ENCODE results near the gene EBF3. TPM values are rescaled to one million over a fixed set of nuclear protein-coding genes. Genes with fewer than 3 reads are reported as not detected.

Gene EBF3
- total RNA-seq, 1 donor from 2014 or later = 5.5 TPM

DNA sequence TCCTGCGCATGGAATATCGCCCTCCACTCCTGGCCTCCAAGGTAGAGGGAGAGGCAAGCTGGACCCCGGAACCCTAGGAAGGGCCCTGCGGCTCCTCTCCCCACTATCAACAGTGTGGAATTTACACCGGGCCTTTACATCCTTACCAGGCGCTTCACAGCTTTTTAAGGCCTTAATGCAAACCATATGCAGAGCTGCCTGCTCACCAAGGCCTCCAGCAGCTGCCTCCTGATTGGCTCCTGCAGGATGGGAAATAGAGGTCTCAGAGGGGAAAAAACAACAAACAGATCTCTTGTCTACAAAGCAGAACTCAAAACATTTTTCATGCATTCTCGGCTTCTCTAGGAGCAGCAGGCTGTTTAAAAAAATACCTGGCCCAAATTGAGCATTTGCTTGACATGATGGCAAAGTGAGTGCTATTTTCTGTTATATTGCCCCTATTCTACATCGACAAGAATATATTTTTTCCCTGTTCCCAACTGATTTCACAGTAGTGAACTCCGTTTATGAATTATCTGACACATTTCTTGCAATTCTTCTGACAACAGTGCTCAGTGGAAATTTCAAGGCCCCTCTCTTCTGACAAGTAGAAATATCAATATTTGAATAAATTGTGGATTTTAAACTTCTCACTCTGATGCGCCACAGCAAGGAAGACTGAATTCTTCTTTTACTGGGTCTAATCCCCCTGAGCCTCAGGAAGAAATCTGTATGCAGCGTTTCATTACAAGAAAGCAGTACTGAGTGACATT is 51.7 kb downstream of the EBF3 start:
- DNase-seq (ENCODE audit: low spot score) = no peak

DNA sequence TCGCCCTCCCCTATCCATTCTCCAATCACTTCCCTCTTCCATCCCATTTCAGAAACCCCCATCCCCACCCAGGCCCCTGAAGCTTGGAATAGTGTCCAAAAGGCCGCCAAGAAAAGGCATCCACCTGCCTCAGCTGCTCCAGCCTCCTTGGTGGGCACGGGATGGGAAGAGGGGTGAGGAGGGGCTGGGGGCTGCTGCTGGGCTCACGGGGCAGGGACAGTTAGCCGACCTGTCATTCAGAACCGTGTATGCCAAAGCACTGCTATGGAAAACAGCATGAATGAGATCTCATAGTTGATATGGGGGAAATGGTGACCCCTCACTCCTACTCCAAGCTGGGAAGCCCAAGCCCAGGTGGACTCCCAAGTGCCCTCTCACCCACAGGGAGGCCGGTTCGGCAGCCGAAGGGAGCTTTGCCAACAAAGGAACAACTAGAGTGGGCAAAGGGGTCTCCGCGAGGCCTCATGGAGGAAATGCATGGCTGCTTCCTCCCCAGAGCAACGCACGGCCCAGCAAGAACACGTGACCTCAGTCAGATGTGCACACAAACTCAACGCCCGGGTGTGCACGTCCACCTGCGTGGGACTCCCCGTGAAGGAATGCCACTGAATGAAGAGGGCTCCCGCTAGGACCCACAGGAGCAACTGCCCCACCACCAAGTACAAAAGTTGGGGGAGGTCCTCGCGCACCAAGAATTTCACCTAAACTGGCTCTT is 52.5 kb downstream of the EBF3 start:
- no peak for DNase-seq (ENCODE audit: low spot score)

DNA sequence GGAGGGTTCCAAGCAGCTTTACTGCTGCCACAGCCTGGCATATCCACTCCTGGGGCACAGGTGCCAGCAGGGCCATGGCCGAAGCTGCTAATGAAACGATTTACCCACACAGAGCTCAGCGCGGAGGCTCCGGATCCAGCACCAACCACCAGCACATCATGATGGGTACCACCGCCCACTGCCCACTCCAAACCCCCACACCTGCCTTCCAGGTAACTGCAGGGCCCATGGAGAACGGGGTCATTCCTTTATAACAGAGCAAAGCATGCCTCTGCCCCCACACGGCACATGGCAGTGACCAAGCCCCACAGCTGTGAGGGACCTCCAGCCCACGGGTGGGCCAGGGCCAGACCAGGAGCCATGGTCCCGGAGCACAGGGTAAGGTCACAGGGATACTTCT is 53.2 kb downstream of the EBF3 start:
- DNase-seq (ENCODE audit: low spot score) = no peak

DNA sequence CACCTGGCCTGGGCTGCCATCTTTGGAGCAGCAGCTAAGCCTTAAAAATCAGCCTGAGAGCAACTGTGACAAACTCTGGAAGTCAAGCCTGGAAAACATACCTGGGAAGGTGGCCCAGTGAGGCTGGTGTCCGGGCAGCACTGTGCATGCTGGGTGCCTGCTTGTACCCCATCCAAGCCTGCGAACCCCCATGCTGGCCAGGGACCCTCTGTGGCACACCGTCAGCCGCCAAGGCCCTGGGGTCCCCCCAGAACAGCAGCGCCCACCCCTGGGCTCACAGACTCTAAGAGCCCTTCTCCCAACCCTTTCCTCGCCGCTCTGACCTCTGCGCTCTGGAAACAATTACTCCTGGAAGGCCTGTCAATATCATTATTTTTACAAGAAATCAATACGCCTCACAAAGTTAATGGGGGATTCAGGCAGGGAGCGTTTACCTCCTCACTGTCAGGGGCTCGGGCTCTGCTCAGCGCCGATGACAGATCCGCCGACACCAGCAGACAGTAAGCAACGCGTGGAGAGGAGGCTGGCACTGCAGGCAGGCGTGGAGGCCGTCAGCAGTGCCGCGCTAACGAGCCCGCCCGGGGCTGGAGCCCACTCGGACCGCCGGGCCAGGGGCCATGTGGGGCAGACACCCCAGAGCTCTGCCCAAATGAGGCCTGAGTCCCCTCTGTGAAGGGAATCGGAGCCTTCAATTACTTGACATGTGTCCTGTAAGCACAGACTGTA is 54.4 kb downstream of the EBF3 start:
- no peak for DNase-seq (ENCODE audit: low spot score)

DNA sequence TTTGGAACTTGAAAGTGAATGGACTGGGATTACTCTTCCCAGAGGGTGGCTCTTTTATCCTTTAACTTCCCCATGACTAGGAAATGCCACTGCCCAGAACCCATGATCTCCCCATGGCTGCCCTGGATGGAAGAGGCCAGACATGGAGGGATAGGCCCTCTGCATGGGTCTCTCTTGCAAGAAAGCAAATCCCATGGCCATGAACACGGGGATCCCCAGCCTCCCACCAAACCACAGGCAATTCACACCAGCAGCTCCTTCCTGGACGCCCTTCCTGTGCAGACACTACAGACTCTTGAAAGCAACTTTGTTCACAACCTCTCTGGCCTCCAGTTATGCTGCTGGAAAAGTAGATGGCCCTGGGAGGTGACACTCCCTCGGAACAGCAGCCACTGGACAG is 55.0 kb downstream of the EBF3 start:
- DNase-seq (ENCODE audit: low spot score) = no peak

DNA sequence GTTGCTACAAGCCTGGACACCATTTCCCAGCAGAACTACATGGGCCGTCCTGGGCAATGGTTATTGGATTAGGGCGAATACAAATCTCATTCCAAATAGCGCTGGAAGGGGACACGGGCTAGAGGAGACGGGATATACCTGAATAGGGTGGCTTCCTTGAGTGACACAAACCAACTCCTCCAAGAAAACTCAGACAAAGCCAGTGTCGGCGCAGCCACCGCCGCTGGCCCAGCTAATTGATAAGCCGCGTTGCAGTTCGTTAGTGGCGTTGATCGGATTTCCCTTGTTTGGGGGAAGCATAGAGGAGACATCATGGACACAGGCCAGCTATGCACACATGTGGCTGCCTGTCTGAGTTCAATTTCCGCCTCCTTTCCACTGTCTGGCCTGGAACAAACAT is 55.7 kb downstream of the EBF3 start:
- no peak for DNase-seq (ENCODE audit: low spot score)

DNA sequence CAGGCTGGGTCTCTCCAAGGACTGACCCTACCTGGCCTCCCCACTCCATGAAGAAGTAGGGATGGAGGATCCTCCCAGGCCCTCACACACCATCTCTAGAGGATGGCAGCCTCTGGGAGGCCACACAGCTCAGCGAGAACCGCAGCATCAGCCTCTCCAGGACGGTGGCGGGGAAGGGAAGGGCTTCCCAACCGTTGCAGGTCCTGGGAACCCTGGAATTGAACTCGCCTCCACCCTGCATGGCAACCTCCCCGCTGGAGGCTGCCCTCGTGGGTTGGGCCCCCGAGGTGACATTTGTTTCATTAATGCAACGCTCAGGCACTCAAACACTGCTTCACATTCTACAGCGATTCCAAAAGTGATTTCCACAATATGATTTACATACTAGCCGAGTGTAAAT is 58.5 kb downstream of the EBF3 start:
- DNase-seq (ENCODE audit: low spot score) = no peak

DNA sequence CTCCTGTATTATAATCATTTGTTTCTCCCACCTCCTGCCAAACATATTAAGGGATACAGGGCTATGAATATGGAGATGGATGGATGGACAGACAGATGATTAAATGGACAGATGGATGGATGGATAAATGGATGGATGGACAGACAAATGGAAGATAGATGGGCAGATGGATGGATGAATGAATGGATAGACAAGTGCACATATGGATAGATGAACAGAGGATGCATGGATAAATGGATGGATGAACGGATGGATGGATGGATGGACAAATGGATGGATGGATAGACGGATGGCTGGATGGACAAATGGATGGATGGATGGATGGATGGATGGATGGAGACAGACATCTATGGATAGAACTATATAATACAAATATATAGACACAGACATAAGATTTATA is 59.8 kb downstream of the EBF3 start:
- no peak for DNase-seq (ENCODE audit: low spot score)

DNA sequence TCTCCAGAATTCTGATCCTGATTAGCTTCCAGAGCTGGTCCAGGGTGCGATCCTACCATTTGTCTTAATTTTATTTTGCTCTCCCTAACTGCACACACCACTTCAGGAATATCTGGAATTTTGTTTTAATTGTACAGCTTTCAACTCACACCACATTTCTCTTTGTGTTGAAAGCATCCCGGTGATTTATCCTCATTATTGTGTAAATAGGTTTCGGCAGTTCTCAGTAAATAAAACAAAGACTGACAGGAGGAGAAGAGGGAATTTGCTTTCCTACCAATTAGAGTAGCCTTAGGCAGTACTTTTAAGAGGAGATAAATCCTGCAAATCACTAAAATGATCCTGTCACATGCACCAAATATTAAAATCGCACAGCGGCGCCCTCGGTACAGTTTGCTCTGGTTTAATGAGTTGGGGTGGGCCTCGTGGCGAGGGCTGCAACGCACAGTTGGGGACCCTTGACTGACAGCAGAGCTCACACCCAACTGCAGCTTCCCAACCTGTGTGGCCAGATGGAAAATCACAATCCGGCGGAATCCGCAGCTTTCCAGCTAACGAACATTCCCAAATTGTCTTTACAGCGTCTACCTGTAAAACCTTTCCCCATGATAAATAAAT is 62.6 kb downstream of the EBF3 start:
- no peak for DNase-seq (ENCODE audit: low spot score)

DNA sequence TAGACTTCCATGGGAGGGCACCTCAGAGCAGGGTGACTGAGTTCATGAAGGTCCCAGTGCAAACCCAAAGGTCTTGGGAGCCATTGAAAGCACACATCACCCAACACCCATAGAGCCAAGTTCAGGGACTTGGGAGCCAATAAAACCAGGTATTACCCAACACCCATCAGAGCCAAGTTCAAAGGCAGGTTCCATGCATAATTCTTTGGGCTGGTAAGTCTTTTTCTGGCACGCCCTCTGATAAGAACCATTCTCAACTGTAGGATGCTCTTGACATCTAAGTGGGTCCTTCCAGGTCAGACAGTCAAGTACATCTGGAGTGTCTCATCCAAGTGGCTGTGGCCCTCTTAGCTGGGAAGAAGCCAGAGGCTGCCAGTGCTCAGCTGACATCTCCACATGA is 63.2 kb downstream of the EBF3 start:
- DNase-seq (ENCODE audit: low spot score) = no peak

DNA sequence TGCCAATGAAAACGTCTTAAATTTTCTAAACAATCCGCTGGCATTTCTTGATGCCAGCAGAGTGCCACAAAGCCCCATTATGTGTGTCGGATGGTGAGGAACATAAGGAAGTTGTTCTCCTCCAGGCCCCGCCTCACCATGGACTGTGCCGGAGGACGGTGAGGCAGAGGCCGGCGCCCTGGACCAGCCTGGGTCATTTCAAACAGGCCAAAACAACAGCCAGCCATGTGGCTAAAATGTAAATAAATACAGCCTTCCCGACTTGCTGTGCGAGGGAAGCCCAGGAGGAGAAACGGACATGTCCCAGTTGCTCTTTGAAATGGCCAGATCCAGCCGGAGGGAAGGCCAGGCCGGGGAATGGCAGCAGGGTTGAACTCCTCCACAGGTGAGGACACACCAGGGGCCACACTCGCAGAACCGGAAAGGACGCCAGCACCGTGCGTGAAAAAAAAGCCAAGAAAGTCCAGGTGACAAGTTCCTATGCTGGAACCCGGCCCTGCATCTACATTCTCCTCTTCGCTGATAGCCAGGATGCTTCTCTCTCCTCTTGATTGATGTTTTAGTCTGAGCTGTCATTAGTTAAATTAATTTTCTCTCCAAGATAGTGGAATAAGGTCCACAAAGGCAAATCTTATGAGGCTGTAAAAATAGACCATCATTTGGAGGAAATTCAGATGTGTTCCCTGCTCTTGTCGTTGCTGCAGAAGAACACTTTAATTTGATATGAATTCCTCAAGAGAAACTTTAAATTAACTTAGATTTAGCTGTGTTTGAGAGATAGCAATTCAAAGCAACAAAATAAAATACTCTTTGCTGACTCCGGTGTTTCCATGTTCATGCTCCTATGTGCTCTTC is 64.6 kb downstream of the EBF3 start:
- no peak for DNase-seq (ENCODE audit: low spot score)

DNA sequence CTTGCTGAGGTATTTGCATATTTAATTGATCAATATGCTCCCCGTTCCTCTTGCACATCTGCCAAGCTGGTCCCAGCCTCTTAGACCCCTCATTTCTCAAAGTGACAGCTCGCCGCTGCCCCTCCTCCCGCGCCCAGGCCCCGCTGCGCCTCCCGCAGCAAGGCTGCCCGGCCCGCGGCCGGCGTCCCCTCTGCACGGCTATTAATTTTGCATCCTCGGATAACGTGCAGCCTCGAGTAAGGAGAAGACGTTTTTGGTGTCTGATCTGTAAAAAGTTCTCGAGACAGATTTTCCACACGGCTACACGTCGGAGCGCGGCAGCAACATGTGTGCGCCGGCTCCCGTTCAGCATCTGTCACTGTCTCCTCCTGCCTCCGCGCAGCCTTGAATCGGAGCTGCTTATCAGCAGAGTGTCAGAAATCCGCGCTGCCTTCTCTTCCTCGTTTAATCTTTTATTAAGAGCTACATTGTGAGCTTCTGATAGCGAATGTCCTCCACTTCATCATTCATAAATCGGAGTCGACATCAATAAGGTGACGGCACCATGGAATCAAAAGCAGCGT is 65.3 kb downstream of the EBF3 start:
- no peak for DNase-seq (ENCODE audit: low spot score)

DNA sequence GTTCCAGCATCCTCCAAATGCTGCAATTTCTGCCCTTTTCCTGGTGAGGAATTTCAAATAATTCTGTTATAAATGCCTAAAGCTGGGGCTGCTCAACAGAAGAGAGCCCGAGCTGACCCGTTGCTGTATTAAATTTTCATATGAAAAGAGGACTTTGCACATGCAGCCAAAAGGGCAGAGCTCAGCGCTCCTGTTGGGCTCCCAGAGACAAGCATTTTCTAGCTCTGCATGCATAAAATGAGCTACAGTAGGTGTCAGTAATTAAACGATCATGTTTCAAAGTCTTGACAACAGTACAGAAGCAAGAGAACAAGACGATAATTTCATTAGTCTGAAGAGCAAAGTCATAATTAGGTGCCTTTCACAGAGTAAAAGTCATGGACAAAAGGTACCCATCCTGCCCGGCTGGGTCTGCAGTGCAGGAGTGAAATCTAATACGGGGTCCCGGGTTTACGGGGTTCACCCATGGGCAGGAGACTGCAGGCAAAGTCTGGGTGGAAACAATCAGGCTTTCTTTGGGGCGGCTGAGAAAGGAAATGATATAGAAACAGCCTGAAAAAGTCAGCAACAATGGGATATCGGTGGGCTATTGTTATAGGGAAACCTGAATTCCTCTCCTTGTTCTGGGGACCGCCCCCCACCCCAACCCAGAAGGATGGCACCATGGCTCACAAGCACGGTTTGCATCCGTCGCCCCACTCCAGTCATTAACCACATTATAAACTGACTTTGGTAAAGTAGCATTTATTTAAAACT is 66.0 kb downstream of the EBF3 start:
- no peak for DNase-seq (ENCODE audit: low spot score)

DNA sequence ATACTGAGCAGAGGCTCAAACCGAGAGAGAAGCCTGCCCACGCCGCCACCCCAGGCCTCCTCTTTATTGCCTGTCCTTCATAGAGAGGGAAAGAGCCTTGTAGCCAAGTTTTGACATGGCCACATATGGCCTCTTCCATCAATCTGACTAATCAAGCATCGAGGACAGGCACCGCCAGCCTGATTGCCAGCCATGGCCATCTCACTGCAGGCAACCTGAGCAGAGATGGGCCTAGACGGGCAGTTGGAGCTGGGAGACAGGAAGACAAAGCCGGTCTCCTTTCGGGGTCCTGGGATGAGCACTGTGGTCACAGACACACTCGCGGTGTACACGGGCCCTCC is 67.2 kb downstream of the EBF3 start:
- DNase-seq (ENCODE audit: low spot score) = no peak

DNA sequence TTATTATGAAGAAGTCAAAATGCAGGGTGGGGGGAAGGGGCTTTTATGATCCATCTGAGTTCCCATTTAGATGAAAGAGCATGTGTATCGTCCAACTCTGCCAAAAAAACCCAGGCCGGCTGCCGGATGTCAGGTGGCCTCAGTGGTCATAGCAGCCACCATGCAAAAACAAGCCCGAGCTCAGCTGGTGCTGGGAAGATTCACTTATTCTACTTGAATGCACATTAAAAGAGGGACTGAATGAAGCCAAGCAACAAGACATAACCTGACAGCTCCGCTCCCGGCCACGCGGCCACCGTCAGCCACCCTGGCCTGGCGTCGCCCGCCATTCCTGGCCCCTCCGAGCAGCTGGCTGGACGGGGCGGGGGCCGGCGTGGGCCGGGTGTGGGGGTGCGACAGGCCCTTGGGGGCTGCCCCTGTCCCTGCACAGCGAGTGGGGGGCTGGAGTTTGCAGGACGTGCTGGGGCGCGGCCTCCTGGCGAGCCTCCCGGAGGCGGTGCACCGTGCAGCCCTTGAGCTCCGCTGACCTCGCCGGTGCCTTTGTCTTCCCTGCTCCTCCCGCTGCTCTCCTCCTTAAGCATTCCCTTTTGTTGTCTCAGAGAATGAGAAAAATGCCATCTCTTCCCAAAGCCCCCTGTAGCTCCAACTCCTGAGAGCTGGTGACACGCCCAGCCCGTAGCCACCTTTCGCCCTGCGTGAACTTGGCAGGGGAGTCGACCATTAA is 67.8 kb downstream of the EBF3 start:
- no peak for DNase-seq (ENCODE audit: low spot score)

DNA sequence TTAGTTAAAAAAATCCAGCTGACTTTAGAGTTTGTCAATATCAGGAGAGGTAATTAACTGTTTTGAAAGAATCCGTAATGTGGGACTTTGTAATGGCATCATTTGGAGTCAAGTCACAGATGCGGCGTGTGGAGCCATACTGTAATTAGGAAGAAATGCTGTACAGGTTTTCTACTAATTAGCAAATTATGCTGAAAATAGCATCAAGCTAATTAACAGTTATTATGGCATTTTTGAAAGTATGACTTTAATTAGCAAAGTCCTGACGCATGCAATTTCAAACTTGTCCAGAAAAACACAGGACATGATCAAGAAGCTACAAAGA is 68.3 kb downstream of the EBF3 start:
- DNase-seq (ENCODE audit: low spot score) = no peak

DNA sequence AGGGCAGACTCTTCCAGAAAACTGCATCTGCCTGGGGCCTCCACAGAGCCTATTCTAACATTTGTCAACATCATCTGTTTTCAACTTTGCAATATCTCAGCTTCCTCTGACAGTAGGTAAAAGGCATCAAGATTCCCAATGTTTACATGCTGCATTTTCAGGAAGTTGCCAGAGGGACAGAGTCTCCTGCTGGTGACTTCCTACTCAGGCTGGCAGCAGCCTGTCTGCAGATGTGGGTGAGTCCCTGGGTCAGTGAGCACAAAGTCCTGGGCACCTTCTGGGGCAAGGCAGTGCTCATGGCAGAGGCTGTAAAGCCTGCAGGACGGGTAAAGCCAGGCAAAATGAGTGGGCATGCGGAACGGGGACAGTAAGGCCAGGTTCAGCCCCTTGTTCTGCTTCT is 69.4 kb downstream of the EBF3 start:
- DNase-seq (ENCODE audit: low spot score) = no peak

DNA sequence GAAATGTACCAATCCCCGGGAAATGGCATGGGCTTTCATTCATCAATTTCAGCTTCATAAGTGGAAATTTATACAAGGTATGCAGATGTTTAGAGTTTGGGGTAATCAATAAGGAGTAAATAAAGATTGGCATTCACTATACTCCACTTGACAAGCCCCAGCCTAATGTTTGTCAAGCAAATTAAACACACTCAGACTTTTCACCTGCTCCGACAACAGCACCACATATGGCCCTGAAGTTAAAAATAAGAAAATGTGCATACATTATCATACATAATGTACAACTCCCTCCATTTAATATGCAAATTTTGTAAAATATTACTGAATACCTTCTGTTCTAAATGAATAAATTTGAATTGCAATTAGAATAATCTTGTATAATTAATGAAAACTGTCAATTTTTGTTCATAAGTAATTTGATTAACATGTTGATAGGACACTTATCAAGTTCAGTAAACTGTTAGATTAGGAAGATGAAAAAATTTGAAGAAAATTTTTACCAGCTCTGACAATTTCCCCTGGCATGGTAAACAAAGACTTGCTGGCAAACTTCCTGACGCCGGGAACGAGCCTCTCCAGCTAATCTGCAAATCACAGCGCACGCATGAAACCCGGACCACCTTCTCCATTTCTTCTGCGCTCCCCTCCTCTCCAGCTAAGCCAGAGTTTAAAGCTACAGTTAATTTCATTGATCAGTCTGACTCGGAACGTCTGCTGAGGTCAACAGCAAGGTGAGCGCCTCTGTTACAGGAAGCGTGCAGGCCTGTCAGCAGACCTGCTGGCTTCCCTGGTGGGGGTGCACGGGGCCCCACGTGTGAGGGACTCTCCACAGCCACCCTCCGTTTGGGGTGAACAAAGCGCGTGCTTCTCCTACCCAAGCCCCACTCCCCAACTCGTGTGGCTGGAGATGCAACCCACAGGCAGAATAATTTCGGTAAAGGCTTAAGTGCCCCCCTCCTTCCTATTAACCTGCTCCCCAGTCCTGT is 70.7 kb downstream of the EBF3 start:
- no peak for DNase-seq (ENCODE audit: low spot score)

DNA sequence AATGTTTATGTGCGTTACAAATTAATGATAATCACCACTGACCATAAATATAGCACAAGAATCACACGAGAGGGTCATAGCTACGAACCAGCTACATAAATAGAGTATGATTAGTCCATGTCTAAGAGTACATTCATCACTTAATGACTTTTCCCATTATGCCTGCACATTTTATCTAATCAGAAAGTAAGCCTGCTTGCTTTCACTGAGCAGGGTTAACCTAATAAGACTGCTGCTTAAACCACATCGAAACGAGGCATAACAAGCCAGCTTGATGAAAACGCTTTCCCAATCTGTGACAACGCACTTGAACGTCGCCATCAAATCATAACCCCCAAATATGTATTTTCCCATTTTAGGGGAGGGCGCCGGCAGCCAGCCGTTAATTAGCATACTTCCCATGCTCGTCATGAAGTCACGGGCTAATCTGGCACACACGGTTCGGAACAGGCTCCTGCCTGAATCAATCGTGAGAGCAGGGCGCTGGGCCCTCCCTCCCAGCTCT is 71.5 kb downstream of the EBF3 start:
- no peak for DNase-seq (ENCODE audit: low spot score)
